Liver (tissue), 9 donors: ENCODE results near the gene ADPGK. TPM values are rescaled to one million over a fixed set of nuclear protein-coding genes. Genes with fewer than 3 reads are reported as not detected.

ENCODE experiments used
- DNase-seq: peaks from one replicate; pipeline ENCODE4 v3.0.0-alpha.2; 2017; ENCODE audit warnings: low spot score
- H3K27ac ChIP-seq, 2 donors: one replicate each; pipeline ENCODE4 v1.7.0; 2013; ENCODE audit warnings: inconsistent platforms in 2 of 2, low read length in 2 of 2, control low read depth in 1 of 2, low read depth in 1 of 2, mild to moderate bottlenecking in 1 of 2
- H3K27me3 ChIP-seq, 4 donors: one replicate each; pipeline versions ENCODE4 v1.6.1 to v1.7.0; 2013; ENCODE audit warnings: low read length in 3 of 4, inconsistent platforms in 1 of 4, mild to moderate bottlenecking in 1 of 4, moderate library complexity in 1 of 4; ENCODE audit not compliant: control insufficient read depth in 4 of 4, insufficient read depth in 4 of 4
- H3K36me3 ChIP-seq, 4 donors: one replicate each; pipeline versions ENCODE4 v1.6.1 to v1.7.0; 2013; ENCODE audit warnings: low read length in 3 of 4, mild to moderate bottlenecking in 3 of 4, low read depth in 1 of 4, moderate library complexity in 1 of 4; ENCODE audit not compliant: control insufficient read depth in 4 of 4, insufficient read depth in 3 of 4
- H3K4me1 ChIP-seq, 4 donors: one replicate each; pipeline versions ENCODE4 v1.6.1 to v1.7.0; 2013; ENCODE audit warnings: low read length in 3 of 4, mild to moderate bottlenecking in 3 of 4, moderate library complexity in 1 of 4; ENCODE audit not compliant: control insufficient read depth in 4 of 4, insufficient read depth in 4 of 4
- H3K4me3 ChIP-seq, 3 donors: one replicate each; pipeline versions ENCODE4 v1.6.1 to v1.7.0; 2013; ENCODE audit warnings: low read length in 3 of 3, control low read depth in 1 of 3, low read depth in 1 of 3, mild to moderate bottlenecking in 1 of 3
- H3K9ac ChIP-seq, 2 donors: one replicate each; pipeline ENCODE4 v1.7.0; 2013; ENCODE audit warnings: low read length in 2 of 2, mild to moderate bottlenecking in 2 of 2, moderate library complexity in 2 of 2, control low read depth in 1 of 2, low read depth in 1 of 2
- H3K9me3 ChIP-seq, 4 donors: one replicate each; pipeline versions ENCODE4 v1.6.1 to v1.7.0; 2013; ENCODE audit warnings: low read length in 3 of 4; ENCODE audit not compliant: control insufficient read depth in 4 of 4
- EGR1 ChIP-seq, 2 donors: IDR thresholded peaks; 2 replicates each; pipeline ENCODE4 v1.6.1; 2016 to 2018; ENCODE audit warnings: antibody characterized with exemption in 2 of 2, low read depth in 2 of 2
- FOXA1 ChIP-seq: IDR thresholded peaks from 2 replicates; pipeline ENCODE4 v1.6.1; 2016; ENCODE audit warnings: antibody characterized with exemption
- FOXA2 ChIP-seq: IDR thresholded peaks from 2 replicates; pipeline ENCODE4 v1.6.1; 2016; ENCODE audit warnings: antibody characterized with exemption
- GABPA ChIP-seq, 2 donors: IDR thresholded peaks in 1 of 2; conservative IDR thresholded peaks in 1 of 2; 2 replicates each; pipeline ENCODE4 v1.6.1; 2016; ENCODE audit warnings: antibody characterized with exemption in 2 of 2, mild to moderate bottlenecking in 1 of 2, moderate library complexity in 1 of 2
- HNF4G ChIP-seq: IDR thresholded peaks from 2 replicates; pipeline ENCODE4 v1.6.1; 2016; ENCODE audit warnings: antibody characterized with exemption
- JUND ChIP-seq, 2 donors: IDR thresholded peaks; 2 replicates each; pipeline ENCODE4 v1.6.1; 2016; ENCODE audit warnings: antibody characterized with exemption in 2 of 2
- NR2F2 ChIP-seq: IDR thresholded peaks from 2 replicates; pipeline ENCODE4 v1.6.1; 2016; ENCODE audit warnings: antibody characterized with exemption
- RAD21 ChIP-seq, 2 donors: IDR thresholded peaks; 2 replicates each; pipeline ENCODE4 v1.6.1; 2016; ENCODE audit warnings: antibody characterized with exemption in 2 of 2, mild to moderate bottlenecking in 2 of 2
- RXRA ChIP-seq, 2 donors: IDR thresholded peaks; 2 replicates each; pipeline ENCODE4 v1.6.1; 2017 to 2018; ENCODE audit warnings: antibody characterized with exemption in 2 of 2, mild to moderate bottlenecking in 1 of 2
- SP1 ChIP-seq: IDR thresholded peaks from 2 replicates; pipeline ENCODE4 v1.6.1; 2018; ENCODE audit warnings: antibody characterized with exemption, mild to moderate bottlenecking
- TAF1 ChIP-seq: conservative IDR thresholded peaks from 2 replicates; pipeline ENCODE4 v1.6.1; 2016; ENCODE audit warnings: antibody characterized with exemption, mild to moderate bottlenecking
- YY1 ChIP-seq: IDR thresholded peaks from 2 replicates; pipeline ENCODE4 v1.6.1; 2016; ENCODE audit warnings: antibody characterized with exemption, mild to moderate bottlenecking
- WGBS: extraction: QIAGEN DNeasy Blood & Tissue Kit; methylation state at CpG from one replicate; pipeline ENCODE4 v1.1.7; 2013; 5-methylcytosine and 5-hydroxymethylcytosine counted together
- polyA plus RNA-seq, 2 donors: library from polyadenylated mRNA; stranded (reverse) in 1 of 2; unstranded in 1 of 2; fragments of 200-250 nt in 1 of 2; fragments of >200 nt in 1 of 2; fragmentation: Nextera tagmentation in 1 of 2; extraction: Ambion mirVana in 1 of 2; gene quantifications; one replicate each; pipeline versions ENCODE4 v1.2.1 to v1.2.3, GENCODE V29; 2013 to 2015
- total RNA-seq, 2 donors: library from RNA; depleted of rRNA; stranded (reverse); fragments of >200 nt; gene quantifications; one replicate each; pipeline ENCODE4 v1.2.3, GENCODE V29; 2014
- TF ChIP-seq, protein P1 (sequence below): IDR thresholded peaks from 2 replicates; pipeline ENCODE4 v1.6.1; 2016; ENCODE audit warnings: antibody characterized with exemption
- TF ChIP-seq, protein P2 (sequence below): fragments of 150-350 bp; IDR thresholded peaks from 2 replicates; pipeline ENCODE4 v1.5.1; 2017; ENCODE audit warnings: improper control_type of control experiment, low read depth, low read length; ENCODE audit not compliant: missing input control
- TF ChIP-seq, protein P3 (sequence below): IDR thresholded peaks from 2 replicates; pipeline ENCODE4 v1.6.1; 2016; ENCODE audit warnings: antibody characterized with exemption
- TF ChIP-seq, protein P4 (sequence below): IDR thresholded peaks from 2 replicates; pipeline ENCODE4 v1.6.1; 2016; ENCODE audit warnings: antibody characterized with exemption
- TF ChIP-seq, protein P5 (sequence below): IDR thresholded peaks from 2 replicates; pipeline ENCODE4 v1.6.1; 2016; ENCODE audit warnings: antibody characterized with exemption, mild to moderate bottlenecking
- donor health status: healthy.
- donor health status: healthy.
- donor health status: healthy.
- donor health status: healthy.
- donor health status: healthy.

ADPGK gene
- total and polyA plus RNA-seq, 4 donors = 12.2 to 35.5 (median 20.0) TPM

DNA sequence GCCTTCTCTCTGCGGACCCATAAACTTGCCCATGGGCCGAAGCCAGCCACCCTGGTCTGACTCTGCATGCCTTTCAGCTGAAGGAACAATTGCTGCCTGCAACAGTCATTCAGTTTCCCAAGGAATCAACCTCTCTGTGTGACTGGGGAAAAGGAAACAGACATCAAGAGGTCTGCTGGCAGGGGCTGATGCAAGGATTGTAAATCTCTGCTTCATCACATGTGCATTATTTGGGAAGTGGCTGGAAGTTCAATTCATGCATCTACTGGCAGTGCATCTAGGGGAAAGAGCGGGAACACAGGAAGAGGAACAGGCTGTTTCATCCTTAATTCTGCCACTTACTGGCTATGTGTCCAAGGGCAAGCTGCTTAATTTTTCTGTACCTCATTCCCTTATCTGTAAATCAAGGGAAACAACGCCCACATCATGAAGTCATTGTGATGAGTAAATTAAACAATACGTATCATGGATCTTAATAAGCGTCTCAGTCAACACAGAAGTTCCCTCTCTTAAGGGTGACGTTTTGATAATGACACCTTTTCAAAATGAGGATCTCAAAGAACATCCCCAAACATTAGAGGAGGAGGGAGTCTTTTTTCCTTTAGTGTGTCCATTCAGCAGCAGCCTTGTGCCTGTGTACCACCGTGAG, 17.4 kb upstream of the ADPGK start:
- TF ChIP-seq NR2F2 = no peak
- no peak for TF ChIP-seq RAD21 (IDR thresholded peaks at IDR 0.05)
- TF ChIP-seq FOXA2 = no peak
- TF ChIP-seq, protein P1, sequence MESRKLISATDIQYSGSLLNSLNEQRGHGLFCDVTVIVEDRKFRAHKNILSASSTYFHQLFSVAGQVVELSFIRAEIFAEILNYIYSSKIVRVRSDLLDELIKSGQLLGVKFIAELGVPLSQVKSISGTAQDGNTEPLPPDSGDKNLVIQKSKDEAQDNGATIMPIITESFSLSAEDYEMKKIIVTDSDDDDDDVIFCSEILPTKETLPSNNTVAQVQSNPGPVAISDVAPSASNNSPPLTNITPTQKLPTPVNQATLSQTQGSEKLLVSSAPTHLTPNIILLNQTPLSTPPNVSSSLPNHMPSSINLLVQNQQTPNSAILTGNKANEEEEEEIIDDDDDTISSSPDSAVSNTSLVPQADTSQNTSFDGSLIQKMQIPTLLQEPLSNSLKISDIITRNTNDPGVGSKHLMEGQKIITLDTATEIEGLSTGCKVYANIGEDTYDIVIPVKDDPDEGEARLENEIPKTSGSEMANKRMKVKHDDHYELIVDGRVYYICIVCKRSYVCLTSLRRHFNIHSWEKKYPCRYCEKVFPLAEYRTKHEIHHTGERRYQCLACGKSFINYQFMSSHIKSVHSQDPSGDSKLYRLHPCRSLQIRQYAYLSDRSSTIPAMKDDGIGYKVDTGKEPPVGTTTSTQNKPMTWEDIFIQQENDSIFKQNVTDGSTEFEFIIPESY = no peak
- TF ChIP-seq, protein P2, sequence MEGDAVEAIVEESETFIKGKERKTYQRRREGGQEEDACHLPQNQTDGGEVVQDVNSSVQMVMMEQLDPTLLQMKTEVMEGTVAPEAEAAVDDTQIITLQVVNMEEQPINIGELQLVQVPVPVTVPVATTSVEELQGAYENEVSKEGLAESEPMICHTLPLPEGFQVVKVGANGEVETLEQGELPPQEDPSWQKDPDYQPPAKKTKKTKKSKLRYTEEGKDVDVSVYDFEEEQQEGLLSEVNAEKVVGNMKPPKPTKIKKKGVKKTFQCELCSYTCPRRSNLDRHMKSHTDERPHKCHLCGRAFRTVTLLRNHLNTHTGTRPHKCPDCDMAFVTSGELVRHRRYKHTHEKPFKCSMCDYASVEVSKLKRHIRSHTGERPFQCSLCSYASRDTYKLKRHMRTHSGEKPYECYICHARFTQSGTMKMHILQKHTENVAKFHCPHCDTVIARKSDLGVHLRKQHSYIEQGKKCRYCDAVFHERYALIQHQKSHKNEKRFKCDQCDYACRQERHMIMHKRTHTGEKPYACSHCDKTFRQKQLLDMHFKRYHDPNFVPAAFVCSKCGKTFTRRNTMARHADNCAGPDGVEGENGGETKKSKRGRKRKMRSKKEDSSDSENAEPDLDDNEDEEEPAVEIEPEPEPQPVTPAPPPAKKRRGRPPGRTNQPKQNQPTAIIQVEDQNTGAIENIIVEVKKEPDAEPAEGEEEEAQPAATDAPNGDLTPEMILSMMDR = no peak
- H3K36me3 ChIP-seq = no peaks in the 10 kb centered on the region
- no peak overlapping the region for H3K4me3 ChIP-seq
- DNase-seq = no peak
- H3K4me1 ChIP-seq = peaks cover 5 to 10% (median 7%) of the 10 kb centered on the region in 4 donors
- H3K27me3 ChIP-seq = peaks cover 0 to 2% (median 0%) of the 10 kb centered on the region in 4 donors
- H3K9ac ChIP-seq = no peak overlapping the region
- H3K27ac ChIP-seq = no peak overlapping the region
- WGBS = 64% methylated on average over 8 of the region's 8 CpGs
- no peaks in the 10 kb centered on the region for H3K9me3 ChIP-seq

DNA sequence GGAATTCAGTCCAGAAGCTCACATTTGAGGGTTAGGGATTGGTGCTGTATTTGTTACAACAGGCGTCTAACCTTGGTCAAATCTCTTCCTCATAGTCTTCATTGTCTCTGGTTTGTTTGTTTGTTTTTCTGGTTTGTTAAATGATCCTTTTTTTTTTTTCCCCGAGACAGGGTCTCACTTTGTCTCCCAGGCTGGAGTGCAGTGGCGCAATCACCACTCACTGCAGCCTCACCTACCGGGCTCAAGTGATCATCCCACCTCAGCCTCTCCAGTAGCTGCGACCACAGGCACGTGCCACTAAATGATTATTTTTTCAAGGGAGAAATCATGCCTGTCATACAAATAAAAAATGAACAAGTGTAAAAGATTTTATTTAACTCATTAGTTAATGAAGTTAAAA, 14.3 kb upstream of the ADPGK start:
- H3K27ac ChIP-seq = no peak overlapping the region
- H3K27me3 ChIP-seq = peaks cover 0 to 2% (median 0%) of the 10 kb centered on the region in 4 donors
- TF ChIP-seq FOXA1 (no peak), TAF1 (no peak), RAD21 (IDR thresholded peaks at IDR 0.05) (no peak), EGR1 (IDR thresholded peaks at IDR 0.05; ENCODE audit: low read depth in 2 of 2) (no peak), JUND (IDR thresholded peaks at IDR 0.05) (no peak), SP1 (no peak), RXRA (IDR thresholded peaks at IDR 0.05) (no peak), YY1 (no peak), FOXA2 (no peak), GABPA (IDR thresholded peaks at IDR 0.05 in 1 of 2, conservative IDR thresholded peaks at IDR 0.05 in 1 of 2) (no peak), HNF4G (no peak), NR2F2 (no peak)
- TF ChIP-seq, protein P2 = no peak
- TF ChIP-seq, protein P3, sequence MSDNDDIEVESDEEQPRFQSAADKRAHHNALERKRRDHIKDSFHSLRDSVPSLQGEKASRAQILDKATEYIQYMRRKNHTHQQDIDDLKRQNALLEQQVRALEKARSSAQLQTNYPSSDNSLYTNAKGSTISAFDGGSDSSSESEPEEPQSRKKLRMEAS = no peak
- TF ChIP-seq, protein P1 = no peak
- TF ChIP-seq, protein P4, sequence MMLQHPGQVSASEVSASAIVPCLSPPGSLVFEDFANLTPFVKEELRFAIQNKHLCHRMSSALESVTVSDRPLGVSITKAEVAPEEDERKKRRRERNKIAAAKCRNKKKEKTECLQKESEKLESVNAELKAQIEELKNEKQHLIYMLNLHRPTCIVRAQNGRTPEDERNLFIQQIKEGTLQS = no peak
- TF ChIP-seq, protein P5, sequence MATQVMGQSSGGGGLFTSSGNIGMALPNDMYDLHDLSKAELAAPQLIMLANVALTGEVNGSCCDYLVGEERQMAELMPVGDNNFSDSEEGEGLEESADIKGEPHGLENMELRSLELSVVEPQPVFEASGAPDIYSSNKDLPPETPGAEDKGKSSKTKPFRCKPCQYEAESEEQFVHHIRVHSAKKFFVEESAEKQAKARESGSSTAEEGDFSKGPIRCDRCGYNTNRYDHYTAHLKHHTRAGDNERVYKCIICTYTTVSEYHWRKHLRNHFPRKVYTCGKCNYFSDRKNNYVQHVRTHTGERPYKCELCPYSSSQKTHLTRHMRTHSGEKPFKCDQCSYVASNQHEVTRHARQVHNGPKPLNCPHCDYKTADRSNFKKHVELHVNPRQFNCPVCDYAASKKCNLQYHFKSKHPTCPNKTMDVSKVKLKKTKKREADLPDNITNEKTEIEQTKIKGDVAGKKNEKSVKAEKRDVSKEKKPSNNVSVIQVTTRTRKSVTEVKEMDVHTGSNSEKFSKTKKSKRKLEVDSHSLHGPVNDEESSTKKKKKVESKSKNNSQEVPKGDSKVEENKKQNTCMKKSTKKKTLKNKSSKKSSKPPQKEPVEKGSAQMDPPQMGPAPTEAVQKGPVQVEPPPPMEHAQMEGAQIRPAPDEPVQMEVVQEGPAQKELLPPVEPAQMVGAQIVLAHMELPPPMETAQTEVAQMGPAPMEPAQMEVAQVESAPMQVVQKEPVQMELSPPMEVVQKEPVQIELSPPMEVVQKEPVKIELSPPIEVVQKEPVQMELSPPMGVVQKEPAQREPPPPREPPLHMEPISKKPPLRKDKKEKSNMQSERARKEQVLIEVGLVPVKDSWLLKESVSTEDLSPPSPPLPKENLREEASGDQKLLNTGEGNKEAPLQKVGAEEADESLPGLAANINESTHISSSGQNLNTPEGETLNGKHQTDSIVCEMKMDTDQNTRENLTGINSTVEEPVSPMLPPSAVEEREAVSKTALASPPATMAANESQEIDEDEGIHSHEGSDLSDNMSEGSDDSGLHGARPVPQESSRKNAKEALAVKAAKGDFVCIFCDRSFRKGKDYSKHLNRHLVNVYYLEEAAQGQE = no peak
- no peaks in the 10 kb centered on the region for H3K36me3 ChIP-seq
- H3K9me3 ChIP-seq = no peaks in the 10 kb centered on the region
- no peak overlapping the region for H3K4me3 ChIP-seq
- WGBS = 78% methylated on average over 6 of the region's 6 CpGs
- DNase-seq = no peak
- no peak overlapping the region for H3K9ac ChIP-seq
- H3K4me1 ChIP-seq = peaks cover 5 to 10% (median 7%) of the 10 kb centered on the region in 4 donors
